ENCODE measurements around the gene OXER1.
A peak's percentile ranks its signal among the peaks of the same experiment; 100 is the strongest.

Gene OXER1

GRCh38 chr2:42764096-42764495, at the start of gene OXER1:
OXER1 (minus strand) TSS chr2:42764135; CDS start chr2:42764062, 73 bp downstream.
- no peak for DNase-seq

DNA sequence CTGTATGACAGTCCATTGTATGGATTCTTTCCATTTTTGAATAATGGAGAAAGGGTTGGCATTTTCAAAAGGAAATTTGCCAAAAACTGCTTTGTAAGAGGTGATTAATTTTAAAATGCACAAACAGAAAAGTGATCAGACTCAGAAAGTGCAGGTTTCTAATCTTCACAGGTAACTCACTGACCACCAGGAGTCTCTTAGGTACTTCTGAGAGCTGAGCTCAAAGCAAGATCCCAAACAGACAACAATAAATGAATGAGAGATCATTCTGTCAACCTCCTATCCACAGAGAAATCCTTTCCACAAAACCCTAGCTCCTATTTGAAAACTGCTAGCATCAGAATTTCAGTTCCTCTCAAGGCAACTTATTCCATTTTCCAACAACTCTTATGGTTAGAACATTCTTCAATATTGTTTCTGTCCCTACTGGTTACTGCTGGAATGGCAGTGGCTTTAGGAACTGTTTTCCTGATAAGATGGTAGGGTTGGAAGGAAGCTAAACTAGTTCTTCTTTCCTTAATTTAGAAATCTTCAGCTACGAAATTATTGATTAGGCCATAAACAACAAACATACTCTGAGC, 49.1 kb upstream of the OXER1 start:
- DNase-seq, result no peak

DNA sequence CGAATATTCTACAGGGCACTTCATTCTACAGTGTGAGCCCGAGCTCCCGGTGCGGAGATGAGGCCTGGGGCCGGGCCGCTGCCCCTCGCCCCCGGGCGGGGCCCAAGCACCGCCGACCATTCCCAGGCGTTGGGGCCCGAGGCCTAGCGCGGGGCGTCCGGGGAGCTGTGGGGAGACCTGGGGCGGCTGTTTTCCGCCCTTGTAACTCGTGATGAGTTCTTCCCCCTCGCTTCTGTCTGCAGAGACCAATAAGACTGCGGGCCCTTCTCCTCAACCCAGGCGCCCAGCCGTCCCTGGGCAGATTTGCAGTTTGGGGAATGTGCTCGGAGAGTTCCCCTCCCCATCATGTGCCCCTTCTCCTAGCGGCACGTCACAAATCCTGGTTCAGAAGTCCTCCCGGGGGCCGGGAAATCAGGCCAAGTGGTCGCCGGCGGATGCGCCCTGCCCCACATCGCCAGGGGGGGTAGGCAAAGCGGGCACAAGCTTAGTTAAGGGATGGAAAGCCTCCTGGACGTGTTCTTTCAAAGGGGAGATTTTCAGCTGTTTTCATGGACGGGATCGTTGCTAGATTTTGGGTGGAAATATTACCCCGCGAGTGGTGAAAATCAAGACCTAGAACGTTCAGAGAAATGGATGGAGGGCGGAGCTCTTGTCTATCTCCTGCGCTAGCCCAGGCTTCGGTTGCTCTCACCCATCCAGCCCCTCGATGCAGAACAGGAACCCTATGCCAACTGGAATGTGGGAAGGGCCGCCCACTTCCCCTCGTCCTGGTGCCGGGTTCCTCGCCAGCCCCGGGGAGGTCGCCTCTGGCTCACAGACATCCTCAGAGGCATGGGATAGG, 47.3 kb upstream of the OXER1 start:
- no peak for DNase-seq

DNA sequence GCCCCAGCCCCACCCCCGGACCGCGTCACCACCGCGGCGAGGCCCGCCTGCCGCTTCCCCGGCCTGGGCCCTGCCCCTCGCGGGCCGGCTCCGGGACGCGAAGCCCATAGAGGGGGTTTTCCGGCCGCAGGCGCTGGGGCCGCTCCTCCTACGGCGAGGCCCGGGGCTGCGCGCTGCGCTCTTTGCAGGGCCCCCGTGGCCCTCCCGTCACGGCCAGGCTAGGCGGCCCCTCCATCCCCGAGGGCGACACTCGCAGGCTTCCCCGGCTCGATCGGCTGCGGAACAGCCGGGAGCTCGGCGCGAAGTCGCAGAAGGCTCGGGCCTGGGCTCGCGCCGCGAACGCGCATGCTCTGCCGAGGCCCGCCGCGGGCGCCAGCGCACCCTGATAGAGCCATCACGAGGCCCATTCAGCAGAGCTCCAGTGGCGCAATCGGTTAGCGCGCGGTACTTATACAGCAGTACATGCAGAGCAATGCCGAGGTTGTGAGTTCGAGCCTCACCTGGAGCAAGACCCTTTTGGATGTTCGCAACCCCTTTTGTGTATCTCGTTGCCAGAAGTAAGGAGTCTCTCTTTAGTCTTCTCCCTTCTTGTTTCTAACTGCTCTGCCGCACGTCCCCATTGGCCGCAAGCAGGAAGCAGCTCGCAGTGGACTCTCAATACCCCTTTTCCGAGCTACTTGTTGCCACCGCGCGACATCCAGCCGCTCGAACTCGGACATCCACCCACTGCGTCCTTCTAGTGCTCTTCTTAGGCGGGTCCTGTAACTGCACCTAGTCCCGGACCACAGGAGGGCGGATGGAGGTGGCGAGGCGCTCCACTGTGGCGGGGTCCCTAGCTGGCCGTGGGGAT, 46.4 kb upstream of the OXER1 start:
- DNase-seq, result peak; percentile 92

GRCh38 chr2:42809819-42810120, 45.8 kb upstream of the OXER1 start:
- DNase-seq, result peak; percentile 94

- DNase-seq, result no peak
Observed at GRCh38 chr2:42809131-42809818, 45.3 kb upstream of the OXER1 start.

GRCh38 chr2:42808301-42808700, 44.4 kb upstream of the OXER1 start:
- DNase-seq, result no peak

DNA sequence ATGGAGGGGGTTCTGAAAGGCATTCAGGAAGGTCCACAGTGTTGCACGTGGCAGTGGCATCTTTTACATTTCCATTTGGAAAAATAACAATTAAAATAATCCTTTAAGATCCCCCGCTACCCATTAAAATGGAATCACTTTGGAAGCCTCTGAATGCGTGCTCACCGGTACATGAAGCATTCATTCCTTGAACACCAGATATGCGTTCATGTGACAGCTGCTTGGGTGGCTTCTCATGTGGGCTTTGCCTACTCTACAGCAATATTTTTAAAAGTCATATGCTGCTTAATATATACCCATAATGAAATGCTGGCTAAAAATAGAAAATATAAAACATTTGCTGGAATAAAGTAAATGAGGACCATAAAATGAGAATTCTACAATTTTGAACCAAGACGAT, 42.9 kb upstream of the OXER1 start:
- no peak for DNase-seq

- no peak for DNase-seq
Observed at GRCh38 chr2:42804891-42805290, 41.0 kb upstream of the OXER1 start.

DNA sequence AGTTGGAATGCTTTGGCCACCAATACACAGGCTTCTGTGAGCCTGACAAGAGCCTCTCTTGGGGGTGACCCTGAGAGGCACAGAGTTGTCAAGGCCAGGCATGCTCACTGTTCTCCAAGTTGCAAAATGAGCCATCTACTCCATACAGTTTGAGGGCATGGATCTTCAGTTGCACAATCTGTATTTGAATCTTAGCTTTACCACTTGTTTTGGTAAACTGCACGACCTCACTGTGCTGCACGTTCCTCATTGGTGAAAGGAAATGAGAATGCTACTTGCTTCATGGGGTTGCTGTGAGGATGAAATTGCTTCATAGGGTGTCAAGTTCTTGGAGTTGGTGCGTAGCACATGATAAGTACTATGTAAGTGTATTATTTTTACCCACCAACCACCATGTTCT, 40.4 kb upstream of the OXER1 start:
- no peak for DNase-seq

- DNase-seq, result no peak
Observed at GRCh38 chr2:42802150-42802549, 38.2 kb upstream of the OXER1 start.

GRCh38 chr2:42801381-42801780, 37.4 kb upstream of the OXER1 start:
- DNase-seq, result no peak

DNA sequence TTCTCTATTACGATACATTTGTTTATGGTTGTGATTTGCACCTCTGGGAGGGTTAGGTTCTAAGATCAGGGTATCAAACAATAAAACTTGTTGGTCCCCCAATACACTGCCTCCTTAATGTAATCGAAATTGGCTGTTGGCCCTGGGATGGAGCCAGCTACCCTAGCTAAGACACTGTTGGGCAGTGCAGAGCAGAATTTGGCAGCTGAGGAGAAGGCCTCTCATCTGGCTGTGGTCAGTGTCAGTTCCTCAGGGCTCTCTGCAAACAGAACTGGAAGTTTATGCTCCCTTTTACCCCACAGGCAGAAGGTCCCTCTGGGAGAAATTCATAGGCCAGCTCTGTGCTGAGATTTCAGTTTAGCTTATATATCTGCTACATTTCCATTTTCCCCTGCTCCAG, 37.0 kb upstream of the OXER1 start:
- DNase-seq, result no peak

DNA sequence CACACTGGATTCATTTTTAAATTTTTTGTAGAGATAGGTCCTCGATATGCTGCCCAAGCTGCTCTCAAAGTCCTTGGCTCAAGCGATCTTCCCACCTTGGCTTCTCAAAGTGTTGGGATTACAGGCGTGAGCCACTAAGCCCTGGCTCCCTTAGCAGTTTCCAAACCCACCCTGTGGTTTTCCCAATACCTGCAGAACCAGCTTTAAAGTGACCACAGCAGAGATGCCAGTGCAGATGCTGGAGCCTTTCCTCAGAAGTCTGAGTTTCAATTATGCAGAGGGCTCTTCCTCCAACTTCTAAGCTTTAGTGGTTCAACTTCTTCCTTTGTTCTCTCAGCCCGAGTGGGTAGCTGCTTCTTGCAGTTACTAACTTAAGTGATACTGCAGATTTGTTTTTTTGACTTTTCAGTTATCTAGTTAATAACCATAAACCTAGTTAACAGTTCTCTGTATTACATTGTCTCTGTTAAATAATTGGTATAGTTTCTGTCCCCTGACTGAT, 36.6 kb upstream of the OXER1 start:
- DNase-seq, result no peak

DNA sequence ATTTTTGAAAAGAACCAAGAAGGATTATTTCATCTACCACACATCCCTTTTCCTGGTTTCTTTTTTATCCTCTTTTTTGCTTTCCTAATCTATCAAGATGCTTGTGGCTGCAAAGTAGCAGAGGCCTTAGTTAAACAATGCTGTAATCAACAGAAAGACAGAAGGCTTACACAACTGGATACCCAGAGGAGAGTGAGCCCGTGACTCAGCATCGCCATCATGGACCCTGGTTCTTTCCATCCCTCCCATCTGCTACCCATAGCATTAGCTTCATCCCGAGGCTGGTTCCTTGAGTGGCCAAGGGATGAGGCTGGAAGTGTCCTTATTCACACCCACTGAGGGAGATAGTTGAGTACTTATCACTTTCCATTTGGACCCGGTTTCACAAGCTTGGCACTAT, 35.9 kb upstream of the OXER1 start:
- no peak for DNase-seq

- DNase-seq, result no peak
Observed at GRCh38 chr2:42797281-42797680, 33.3 kb upstream of the OXER1 start.

DNA sequence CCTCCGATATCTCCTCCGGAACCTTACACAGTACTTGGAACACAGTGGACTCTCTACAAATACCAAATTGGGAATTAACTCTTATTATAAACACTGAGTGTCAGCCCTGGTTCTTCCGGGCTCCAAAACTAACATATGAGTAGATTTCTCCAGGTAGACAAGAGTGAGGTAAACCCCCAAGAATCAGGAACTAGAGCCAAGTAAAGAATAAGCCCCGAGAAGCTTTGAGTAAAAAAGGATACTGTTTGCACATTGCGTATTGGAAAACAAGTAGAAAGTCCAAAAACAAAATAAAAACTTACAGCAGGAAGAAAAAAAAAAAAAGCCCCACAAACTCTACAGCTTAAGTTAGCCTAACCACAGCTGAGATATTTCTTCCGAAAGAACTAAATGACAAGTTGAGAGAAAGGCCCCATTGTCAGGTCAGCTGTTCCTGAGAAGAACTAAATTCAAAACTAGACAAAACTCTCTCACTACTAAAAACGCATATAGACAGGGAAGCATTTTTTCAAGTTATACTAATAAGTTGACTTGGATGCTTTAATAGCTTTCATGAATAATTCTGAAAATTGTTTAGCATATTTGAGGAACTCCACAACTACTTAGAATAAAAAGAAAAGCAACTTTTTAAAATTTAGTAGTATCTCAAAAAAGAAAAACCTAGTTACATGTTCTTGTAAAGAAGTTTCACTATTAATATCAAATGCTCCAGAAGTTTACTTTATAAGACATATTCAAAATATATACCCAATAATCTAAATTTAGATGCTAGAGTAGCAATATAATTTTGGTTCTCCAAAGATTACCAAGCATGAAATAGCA, 32.7 kb upstream of the OXER1 start:
- no peak for DNase-seq

GRCh38 chr2:42795841-42796301, 31.9 kb upstream of the OXER1 start:
- DNase-seq, result no peak

DNA sequence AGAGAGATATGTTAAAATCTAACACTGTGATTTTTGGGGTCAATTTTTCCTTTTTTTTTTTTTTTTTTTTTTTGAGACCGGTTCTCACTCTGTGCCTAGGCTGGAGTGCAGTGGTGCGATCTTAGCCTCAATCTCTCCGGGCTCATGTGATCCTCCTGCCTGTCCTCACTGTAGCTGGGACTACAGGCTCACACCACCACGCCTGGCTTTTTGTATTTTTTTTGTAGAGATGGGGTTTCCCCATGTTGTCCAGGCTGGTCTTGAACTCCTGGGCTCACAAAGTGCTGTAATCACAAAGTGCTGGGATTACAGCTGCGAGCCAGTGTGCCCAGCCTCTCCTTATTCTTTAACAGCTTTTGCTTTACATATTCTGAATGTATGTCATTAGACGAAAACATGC, 31.3 kb upstream of the OXER1 start:
- no peak for DNase-seq

- no peak for DNase-seq
Observed at GRCh38 chr2:42794271-42795046, 30.5 kb upstream of the OXER1 start.

Measured in GOT3 (cell line).